Vagina (tissue), 2 donors: ENCODE measurements around the gene SHISA6.

Experiments used
- POLR2AphosphoS5 ChIP-seq, 2 donors: sonication (generic); formaldehyde crosslinking; IDR thresholded peaks; one replicate each; pipeline ENCODE4 v1.9.0; 2017; ENCODE audit warnings: antibody characterized with exemption in 2 of 2, mild to moderate bottlenecking in 2 of 2, low read depth in 1 of 2; ENCODE audit not compliant: insufficient read depth in 1 of 2
- TF ChIP-seq, protein P1 (sequence below), 3 experiments: fragments of 450-650 bp in 2 of 3; fragments of 200-600 bp in 1 of 3; sonication (generic) in 1 of 3; IDR thresholded peaks; one replicate each; pipeline ENCODE4 v1.5.1; 2017 to 2019; ENCODE audit warnings: antibody characterized with exemption in 3 of 3, mild to moderate bottlenecking in 2 of 3, moderate library complexity in 2 of 3

DNA sequence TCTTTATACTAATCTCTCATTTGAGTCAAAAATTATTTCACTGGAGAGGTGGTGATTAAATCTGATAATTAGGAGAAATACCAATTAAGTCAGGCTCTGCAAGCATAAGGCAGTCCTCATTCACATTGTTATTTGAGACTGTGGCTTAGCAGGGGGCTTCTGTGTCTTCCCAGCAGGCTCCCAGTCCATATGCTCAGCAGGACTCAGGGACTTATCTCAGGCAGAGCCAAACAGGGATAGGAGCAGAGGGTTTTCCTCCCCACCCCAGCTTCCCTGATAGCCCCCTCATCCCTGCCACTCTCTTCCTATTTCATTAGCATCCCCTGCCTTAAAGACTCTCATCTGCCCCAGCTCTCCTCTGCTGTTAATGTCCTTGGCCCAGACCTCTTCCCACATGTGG, 252.9 kb downstream of the SHISA6 start:
- TF ChIP-seq, protein P1, sequence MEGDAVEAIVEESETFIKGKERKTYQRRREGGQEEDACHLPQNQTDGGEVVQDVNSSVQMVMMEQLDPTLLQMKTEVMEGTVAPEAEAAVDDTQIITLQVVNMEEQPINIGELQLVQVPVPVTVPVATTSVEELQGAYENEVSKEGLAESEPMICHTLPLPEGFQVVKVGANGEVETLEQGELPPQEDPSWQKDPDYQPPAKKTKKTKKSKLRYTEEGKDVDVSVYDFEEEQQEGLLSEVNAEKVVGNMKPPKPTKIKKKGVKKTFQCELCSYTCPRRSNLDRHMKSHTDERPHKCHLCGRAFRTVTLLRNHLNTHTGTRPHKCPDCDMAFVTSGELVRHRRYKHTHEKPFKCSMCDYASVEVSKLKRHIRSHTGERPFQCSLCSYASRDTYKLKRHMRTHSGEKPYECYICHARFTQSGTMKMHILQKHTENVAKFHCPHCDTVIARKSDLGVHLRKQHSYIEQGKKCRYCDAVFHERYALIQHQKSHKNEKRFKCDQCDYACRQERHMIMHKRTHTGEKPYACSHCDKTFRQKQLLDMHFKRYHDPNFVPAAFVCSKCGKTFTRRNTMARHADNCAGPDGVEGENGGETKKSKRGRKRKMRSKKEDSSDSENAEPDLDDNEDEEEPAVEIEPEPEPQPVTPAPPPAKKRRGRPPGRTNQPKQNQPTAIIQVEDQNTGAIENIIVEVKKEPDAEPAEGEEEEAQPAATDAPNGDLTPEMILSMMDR (IDR thresholded peaks at IDR 0.05), result no peak
- no peak for TF ChIP-seq POLR2AphosphoS5 (IDR thresholded peaks at IDR 0.05; ENCODE audit: insufficient read depth in 1 of 2, low read depth in 1 of 2)
